ENCODE data around the gene CYP4X1.
"Not testable (repeated sequence)": the region's sequence is repeated elsewhere in the genome, so short reads cannot be mapped to it uniquely, and the experiment has no call there.

CYP4X1 gene

GRCh38 chr1:47023268-47024140 is at the start of gene CYP4X1:
TSS of gene CYP4X1 (plus strand) at chr1:47023669. CDS start at chr1:47023818, 149 bp downstream.
- no peak for DNase-seq

DNA sequence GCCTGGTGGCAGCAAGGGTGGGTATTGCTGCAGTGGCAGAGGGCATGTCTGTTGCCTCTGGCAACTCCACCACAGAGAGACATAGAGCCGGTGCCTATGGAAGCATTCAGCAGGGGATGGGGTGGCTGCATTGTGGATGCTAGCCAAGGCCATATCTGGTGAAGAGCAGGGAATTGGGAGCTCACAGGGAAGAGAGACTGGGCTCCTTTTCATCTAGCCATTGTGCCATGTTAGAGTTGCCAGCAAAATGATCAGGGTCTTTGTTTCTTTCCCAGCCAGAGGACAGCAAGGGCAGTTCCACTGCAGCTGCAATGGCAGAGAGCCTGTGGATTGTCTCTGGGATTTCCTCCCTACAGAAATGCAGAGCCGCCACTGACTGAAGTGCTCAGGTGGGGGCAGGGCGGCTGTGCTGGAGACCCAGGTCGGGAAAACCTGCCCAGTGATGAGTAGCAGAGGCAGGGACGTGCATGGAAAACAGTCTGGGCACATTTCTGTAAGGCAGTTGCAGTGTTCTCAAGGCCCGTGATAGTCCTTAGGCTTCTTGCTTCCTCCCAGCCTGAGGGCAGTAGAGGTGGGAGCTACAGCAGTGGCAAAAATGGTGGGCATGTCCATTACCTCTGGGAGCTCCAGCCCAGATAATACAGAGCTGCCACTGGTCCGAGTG is 40.2 kb upstream of the CYP4X1 start:
- DNase-seq = no peak

GRCh38 chr1:46983830-46984586 is 39.5 kb upstream of the CYP4X1 start:
- DNase-seq = no peak

DNA sequence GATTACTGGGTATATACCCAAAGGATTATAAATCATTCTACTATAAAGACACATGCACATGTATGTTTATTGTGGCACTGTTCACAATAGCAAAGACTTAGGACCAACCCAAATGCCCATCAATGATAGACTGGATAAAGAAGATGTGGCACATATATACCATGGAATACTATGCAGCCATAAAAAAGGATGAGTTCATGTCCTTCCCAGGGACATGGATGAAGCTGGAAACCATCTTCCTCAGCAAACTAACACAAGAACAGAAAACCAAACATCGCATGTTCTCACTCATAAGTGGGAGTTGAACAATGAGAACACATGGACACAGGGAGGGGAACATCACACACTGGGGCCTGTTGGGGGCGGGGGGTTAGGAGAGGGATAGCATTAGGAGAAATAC is 32.9 kb upstream of the CYP4X1 start:
- not testable (repeated sequence) for DNase-seq

- no peak for DNase-seq
Measured at GRCh38 chr1:46991083-46991923, 32.2 kb upstream of the CYP4X1 start.

GRCh38 chr1:46996659-46997281 is 26.7 kb upstream of the CYP4X1 start:
- no peak for DNase-seq

DNA sequence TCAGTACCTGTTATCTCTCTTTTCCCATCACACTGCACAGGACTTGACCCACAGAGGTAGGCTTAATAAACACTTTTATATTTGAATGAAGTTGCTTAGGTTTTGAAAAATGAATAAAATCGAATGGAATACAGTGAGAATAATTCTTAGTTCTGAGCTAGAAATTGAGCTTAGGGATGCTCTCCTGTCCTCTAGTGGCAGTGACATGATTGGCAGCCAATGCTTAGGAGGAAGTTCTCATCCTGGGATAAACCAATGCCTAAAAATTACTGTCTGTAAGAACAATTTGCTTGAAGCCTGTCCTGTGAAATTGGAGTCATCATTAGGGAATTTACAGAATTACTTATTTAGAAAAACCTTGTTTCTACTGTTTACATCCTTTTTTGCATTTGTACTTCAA is 21.3 kb upstream of the CYP4X1 start:
- DNase-seq = no peak

- DNase-seq = no peak
Measured at GRCh38 chr1:47003896-47004403, 19.5 kb upstream of the CYP4X1 start.

DNA sequence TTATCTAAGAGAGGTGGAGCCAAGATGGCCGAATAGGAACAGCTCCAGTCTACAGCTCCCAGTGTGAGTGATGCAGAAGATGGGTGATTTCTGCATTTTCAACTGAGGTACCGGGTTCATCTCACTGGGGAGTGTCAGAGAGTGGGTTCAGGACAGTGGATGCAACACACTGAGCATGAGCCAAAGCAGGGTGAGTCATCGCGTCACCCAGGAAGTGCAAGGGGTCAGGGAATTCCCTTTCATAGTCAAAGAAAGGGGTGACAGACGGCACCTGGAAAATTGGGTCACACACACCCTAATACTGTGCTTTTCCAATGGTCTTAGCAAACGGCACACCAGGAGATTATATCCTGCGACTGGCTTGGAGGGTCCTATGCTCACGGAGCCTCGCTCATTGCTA is 17.0 kb upstream of the CYP4X1 start:
- not testable (repeated sequence) for DNase-seq

GRCh38 chr1:47013293-47013692 is 10.2 kb upstream of the CYP4X1 start:
- no peak for DNase-seq

DNA sequence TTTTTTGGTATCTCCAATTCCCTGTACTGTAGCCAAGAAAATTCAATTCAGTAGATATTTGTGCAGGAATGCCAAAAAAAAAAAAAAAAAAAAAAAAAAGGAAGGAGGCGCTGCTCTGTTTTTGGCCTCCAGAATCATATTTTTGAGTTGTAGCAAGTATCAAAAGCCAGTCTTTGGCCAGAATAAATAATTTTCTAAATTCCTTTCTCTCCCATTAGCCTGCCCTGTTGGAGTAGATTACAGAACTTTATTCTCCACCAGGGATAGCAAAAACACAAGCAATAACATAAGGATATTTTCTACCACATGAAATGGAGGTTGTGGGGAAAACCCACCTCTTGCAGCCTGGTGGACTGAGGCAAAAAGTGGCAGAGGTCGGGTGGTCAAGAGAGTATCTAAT is 2.4 kb upstream of the CYP4X1 start:
- DNase-seq = no peak

DNA sequence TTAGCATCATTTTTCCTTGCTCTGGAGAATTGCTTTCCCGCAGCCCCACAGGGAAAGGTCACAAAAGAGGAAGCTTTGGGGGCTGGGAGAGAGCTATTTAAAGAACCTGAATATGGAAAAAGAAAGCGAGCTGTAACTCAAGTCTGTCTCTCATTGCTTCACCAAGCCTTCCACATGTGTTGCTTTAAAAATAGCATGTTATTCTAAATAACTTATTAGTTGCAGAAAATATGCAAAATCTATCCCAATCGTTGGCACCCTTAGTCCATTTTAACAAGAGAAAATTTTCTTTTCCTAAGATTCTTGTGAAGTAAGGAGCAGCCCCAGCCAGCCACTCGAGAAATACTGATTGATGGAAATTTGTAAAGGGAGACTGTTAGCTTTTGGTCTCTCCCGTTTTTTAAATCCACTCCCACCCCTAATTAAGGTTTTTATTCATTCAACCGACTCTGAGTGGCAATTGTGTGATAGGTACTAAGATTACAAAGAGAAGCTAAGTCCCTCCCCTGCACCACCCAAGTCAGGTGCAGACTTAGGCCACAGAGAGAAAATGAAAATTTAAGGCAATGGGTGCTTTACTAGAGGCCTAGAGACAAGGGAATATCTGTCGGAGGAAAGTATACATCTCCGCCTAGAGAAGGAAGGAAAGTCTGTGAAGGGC is 802 bp downstream of the CYP4X1 start:
- no peak for DNase-seq

DNA sequence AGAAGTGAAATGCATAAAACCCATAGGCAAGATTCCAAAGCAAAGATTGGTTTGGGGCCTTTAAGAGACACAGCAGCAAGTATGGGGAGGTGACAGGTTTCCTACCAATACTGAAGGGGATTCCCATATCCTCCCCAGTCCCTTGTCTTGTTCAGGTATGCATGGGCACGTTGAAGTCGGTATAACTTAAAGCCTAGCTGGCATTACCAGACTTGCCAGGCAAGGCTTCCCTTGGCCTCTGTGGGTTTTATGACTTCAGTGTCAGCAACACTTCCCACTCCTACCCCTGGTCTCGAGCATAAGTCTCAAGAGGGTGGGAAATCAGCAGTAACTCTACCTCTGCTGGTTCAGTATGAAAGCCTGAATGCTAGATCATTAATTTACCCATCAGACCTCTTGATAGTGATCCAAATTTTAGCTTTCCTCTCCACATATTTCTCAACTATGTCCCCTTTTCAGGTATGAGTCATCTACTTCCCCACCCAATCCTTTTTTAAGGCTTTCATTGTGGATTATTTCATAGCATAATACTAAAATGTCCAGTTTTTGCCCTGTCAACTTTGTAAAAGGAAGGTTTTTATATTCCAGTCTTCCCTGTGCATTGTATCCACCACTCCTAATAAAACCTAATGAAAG is 6.8 kb downstream of the CYP4X1 start:
- DNase-seq = no peak

DNA sequence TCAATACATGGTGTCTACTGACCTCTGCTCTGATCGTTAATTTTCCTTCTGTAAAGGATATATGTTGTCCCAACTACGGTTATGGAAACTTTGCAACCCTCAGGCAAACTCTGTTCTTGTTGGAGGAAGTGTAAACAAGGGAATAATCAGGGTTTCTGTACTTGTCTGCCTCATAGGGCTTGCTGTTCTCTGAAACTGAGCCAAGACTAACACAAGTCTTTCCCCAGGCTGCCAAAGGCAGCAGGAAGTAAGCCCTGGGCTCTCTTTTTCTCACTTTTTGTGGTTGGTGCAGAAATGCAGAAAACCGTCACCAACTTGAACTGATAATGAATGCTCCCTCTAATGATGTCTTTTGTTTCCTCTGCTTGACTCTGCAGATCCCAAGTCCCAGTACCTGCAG is 7.6 kb downstream of the CYP4X1 start:
- no peak for DNase-seq

DNA sequence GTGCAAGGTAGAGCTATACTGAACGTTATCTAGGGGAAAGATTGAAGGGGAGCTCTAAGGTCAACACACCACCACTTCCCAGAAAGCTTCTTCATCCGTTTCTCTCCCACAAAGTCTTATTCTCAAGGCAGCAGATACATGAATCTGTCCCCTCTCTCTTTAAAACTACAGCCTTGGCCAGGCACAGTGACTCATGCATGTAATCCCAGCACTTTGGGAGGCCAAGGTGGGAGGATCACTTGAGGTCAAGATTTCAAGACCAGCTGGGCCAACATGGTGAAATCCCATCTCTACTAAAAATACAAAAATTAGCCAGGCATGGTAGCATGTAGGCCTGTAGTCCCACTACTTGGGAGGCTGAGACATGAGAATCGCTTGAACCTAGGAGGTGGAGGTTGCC is 8.1 kb downstream of the CYP4X1 start:
- no peak for DNase-seq

- no peak for DNase-seq
Measured at GRCh38 chr1:47036764-47037163, 13.3 kb downstream of the CYP4X1 start.

DNA sequence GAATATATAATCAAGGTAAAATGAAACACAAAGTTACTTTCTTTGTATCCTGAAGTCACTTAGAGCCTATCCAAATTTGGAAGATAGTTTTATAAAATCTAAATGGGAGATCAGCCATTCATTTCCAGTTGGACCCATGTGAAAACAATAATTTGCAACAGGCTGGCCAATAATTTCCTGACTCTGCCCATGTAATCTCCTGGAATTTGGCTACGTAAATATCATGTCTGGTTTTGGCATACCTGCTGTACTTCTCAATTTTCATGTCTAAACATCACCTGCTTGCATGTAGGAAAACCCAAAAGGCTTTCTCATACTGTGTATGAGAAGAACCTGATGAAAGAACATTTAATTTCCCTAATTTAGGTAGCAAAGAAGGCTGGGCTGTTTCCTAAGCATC is 35.9 kb downstream of the CYP4X1 start:
- DNase-seq = no peak

- no peak for DNase-seq
Measured at GRCh38 chr1:47067097-47067594, 43.7 kb downstream of the CYP4X1 start, which contains the start of gene CYP4Z1. TSS of gene CYP4Z1 (plus strand) at chr1:47067231. CDS start at chr1:47067491, 260 bp downstream.

GRCh38 chr1:47069080-47069479 is 45.6 kb downstream of the CYP4X1 start:
- not testable (repeated sequence) for DNase-seq

DNA sequence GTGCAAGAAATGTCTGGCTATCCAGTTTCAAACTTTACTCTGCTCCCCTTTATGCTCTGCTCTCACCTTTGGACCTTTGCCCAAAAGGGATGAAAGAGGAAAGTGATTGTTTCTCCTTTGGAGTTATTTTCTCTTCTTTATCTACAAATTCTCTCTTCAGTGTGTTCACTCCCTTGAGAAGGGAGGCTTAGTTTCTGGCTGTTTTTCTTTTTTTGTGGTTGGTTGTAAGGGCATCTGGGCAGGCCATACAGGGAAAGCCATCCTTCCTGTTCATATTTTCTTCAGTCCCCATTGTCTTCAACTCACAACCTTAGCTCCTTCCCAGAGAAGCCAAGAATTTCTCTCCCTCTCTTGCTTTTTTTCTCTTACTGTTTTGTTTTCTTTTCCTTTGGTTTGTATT is 46.0 kb downstream of the CYP4X1 start:
- not testable (repeated sequence) for DNase-seq

Measured in stimulated activated CD4-positive, alpha-beta T cell treated with anti-CD3 and anti-CD28 coated beads, Interleukin-2, amount 100 ng/mL, for 48 hours (primary cell).